T-helper 1 cell treated with Interleukin-12 subunit alpha and Interleukin-12 subunit beta and Interleukin-4 antibody, amounts not matched to agents 30 ng/mL and 1 ng/mL, for 36 hours (primary cell): ENCODE data around the gene CDK14. TPM values are rescaled to one million over a fixed set of nuclear protein-coding genes. Genes with fewer than 3 reads are reported as not detected.

Experiments used
- intact Hi-C: fragments of 100-400 bp; cut with micrococcal nuclease; formaldehyde crosslinking; loops from one replicate; pipeline ENCODE4 v1.15.1; 2024
- total RNA-seq: library from RNA; stranded (reverse); gene quantifications from 2 replicates; pipeline ENCODE4 v1.2.3, GENCODE V29; 2022

The CDK14 gene
- 0.34 and 0.39 TPM in 2 replicates for total RNA-seq

GRCh38 chr7:90595801-90596670, at the start of gene CDK14:
Gene CDK14 (plus strand): TSS chr7:90596321. CDS start chr7:90596628, 307 bp downstream.
- intact Hi-C loops = loop anchor here (1.0 to 2.0 kb wide), 2 partner anchors 141 to 351 kb away; partner anchors contain the start of gene CFAP69

- intact Hi-C loops = no loop called here
Observed at GRCh38 chr7:90551036-90551435, 45.1 kb upstream of the CDK14 start.

GRCh38 chr7:90552521-90552920, 43.6 kb upstream of the CDK14 start:
- intact Hi-C loops = no loop called here

GRCh38 chr7:90560730-90561129, 35.4 kb upstream of the CDK14 start:
- intact Hi-C loops = no loop called here

GRCh38 chr7:90563286-90563685, 32.8 kb upstream of the CDK14 start:
- intact Hi-C loops = no loop called here

GRCh38 chr7:90564455-90564854, 31.7 kb upstream of the CDK14 start:
- intact Hi-C loops = no loop called here

- intact Hi-C loops = no loop called here
Observed at GRCh38 chr7:90568213-90568612, 27.9 kb upstream of the CDK14 start.

GRCh38 chr7:90569368-90569767, 26.8 kb upstream of the CDK14 start:
- intact Hi-C loops = no loop called here

- intact Hi-C loops = no loop called here
Observed at GRCh38 chr7:90570373-90570959, 25.7 kb upstream of the CDK14 start.

- intact Hi-C loops = no loop called here
Observed at GRCh38 chr7:90574146-90574819, 21.8 kb upstream of the CDK14 start.

- intact Hi-C loops = no loop called here
Observed at GRCh38 chr7:90574820-90575187, 21.3 kb upstream of the CDK14 start.

- intact Hi-C loops = no loop called here
Observed at GRCh38 chr7:90579181-90579688, 16.9 kb upstream of the CDK14 start.

GRCh38 chr7:90580051-90580450, 16.1 kb upstream of the CDK14 start:
- intact Hi-C loops = no loop called here

GRCh38 chr7:90582164-90582563, 14.0 kb upstream of the CDK14 start:
- intact Hi-C loops = no loop called here

- intact Hi-C loops = no loop called here
Observed at GRCh38 chr7:90584378-90584777, 11.7 kb upstream of the CDK14 start.

GRCh38 chr7:90586091-90586490, 10.0 kb upstream of the CDK14 start:
- intact Hi-C loops = no loop called here

GRCh38 chr7:90587766-90588165, 8.4 kb upstream of the CDK14 start:
- intact Hi-C loops = no loop called here

- intact Hi-C loops = no loop called here
Observed at GRCh38 chr7:90592033-90592432, 4.1 kb upstream of the CDK14 start.

- intact Hi-C loops = no loop called here
Observed at GRCh38 chr7:90593205-90593604, 2.9 kb upstream of the CDK14 start.

- intact Hi-C loops = no loop called here
Observed at GRCh38 chr7:90594751-90595317, 1.3 kb upstream of the CDK14 start.

GRCh38 chr7:90595342-90595800, 750 bp upstream of the CDK14 start:
- intact Hi-C loops = no loop called here
